Adrenal gland (tissue), 12 donors: ENCODE data around the gene LAD1. TPM values are rescaled to one million over a fixed set of nuclear protein-coding genes. Genes with fewer than 3 reads are reported as not detected.

ENCODE experiments used
- DNase-seq, 7 donors: peaks; one replicate each; pipeline ENCODE4 v3.0.0-alpha.2; 2019 to 2020
- H3K27ac ChIP-seq, 5 donors: fragments of 200-600 bp; sonication (generic) in 4 of 5; 1 replicate in 3 of 5; 2 replicates in 2 of 5; pipeline versions ENCODE4 v1.5.1 to v1.8.0; 2016 to 2020; ENCODE audit warnings: mild to moderate bottlenecking in 1 of 5
- H3K27me3 ChIP-seq: fragments of 200-600 bp; 2 replicates; pipeline ENCODE4 v1.8.0; 2021
- H3K36me3 ChIP-seq, 2 donors: fragments of 200-600 bp; replicated peaks in 1 of 2; 1 replicate in 1 of 2; 2 replicates in 1 of 2; pipeline versions ENCODE4 v1.5.1 to v1.8.0; 2018 to 2022
- H3K4me1 ChIP-seq, 2 donors: fragments of 200-600 bp; replicated peaks in 1 of 2; 1 replicate in 1 of 2; 2 replicates in 1 of 2; pipeline versions ENCODE4 v1.5.1 to v1.8.0; 2018 to 2021
- H3K4me3 ChIP-seq, 4 donors: fragments of 200-600 bp; sonication (generic) in 3 of 4; one replicate each; pipeline ENCODE4 v1.5.1; 2016 to 2018
- H3K9me3 ChIP-seq, 3 donors: fragments of 200-600 bp; sonication (generic) in 1 of 3; replicated peaks in 1 of 3; 1 replicate in 2 of 3; 2 replicates in 1 of 3; pipeline versions ENCODE4 v1.5.1 to v1.8.0; 2016 to 2021
- POLR2A ChIP-seq, 2 donors: fragments of 450-650 bp; IDR thresholded peaks; one replicate each; pipeline ENCODE4 v1.6.1; 2017; ENCODE audit warnings: antibody characterized with exemption in 2 of 2, mild to moderate bottlenecking in 2 of 2, moderate library complexity in 1 of 2
- WGBS, 4 donors: extraction: QIAGEN DNeasy Blood & Tissue Kit in 2 of 4; methylation state at CpG; one replicate each; pipeline versions ENCODE4 v1.1.5 to v1.1.7; 2013 to 2017; 5-methylcytosine and 5-hydroxymethylcytosine counted together
- intact Hi-C, 2 donors: fragments of 100-400 bp; cut with DNase I; formaldehyde crosslinking; loops; one replicate each; pipeline versions ENCODE4 v1.14.1 to v1.15.0; 2022 to 2023
- polyA plus RNA-seq, 3 donors: library from polyadenylated mRNA; stranded (reverse); fragments of 200-250 nt in 2 of 3; fragments of 350-450 nt in 1 of 3; fragmentation: Illumina TruSeq in 1 of 3; extraction: RNeasy Lipid Tissue Mini Kit (QIAGEN cat#74804) in 1 of 3; gene quantifications; one replicate each; pipeline ENCODE4 v1.2.3, GENCODE V29; 2013 to 2014
- total RNA-seq, 9 donors: library from RNA; depleted of rRNA in 4 of 9; stranded (reverse); fragments of >200 nt in 4 of 9; fragments of 120-200 nt in 1 of 9; fragmentation: NEBNext Ultra II Directional in 1 of 9; extraction: Animal tissue kit (Norgen Biotek cat#: 25700) in 1 of 9; gene quantifications; one replicate each; pipeline versions ENCODE4 v1.1.0 to v1.2.4, GENCODE V29; 2013 to 2023
- TF ChIP-seq, protein P1 (sequence below), 6 experiments: fragments of 450-650 bp in 4 of 6; fragments of 200-600 bp in 2 of 6; sonication (generic) in 1 of 6; IDR thresholded peaks; 1 replicate in 5 of 6; 2 replicates in 1 of 6; pipeline versions ENCODE4 v1.5.1 to v1.8.0; 2016 to 2021; ENCODE audit warnings: antibody characterized with exemption in 6 of 6, mild to moderate bottlenecking in 2 of 6, moderate library complexity in 1 of 6
- donor health status: healthy with polysubstance abuse.
- donor health status: Bipolar disorder and iron deficiency.
- donor health status: DM: yes; HTN: yes; CAD: no.
- donor health status: DM: no; HTN: no; CAD: no.
- donor health status: DM: no; HTN: no; CAD: no.
- donor health status: DM: yes; HTN: yes; CAD: no.

LAD1 gene
- total and polyA plus RNA-seq, 12 donors: 0.08 to 0.61 (median 0.17) TPM; not detected in 7

DNA sequence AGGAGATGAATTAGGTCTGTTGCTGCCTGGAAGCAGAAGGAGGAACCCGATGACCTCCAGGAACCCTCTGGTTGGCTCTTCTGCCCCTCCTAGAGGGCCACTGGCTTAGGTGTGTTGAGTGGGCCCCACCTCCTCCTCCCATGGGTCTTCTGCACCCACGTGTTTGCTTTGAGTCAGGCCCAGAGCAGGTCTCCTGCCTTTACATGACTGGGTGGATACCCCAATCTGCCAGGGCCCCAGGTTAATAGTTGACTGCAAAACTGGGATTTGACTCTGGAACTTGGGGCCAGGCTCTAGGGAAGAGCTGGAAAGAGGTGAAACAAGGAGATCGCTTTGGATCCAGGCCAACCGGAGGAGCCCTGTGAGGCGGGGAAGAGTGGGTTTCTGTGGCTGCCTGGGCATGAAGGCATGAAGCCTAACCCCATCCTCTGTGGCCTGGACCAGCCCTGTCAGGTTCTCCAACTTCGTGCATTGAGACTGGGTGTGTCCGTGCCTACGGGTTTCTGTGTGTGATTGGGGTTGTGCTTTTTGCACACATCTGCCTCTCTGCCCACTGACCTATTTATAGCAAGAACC, 7.8 kb upstream of the LAD1 start:
- no peaks in the 10 kb centered on the region for H3K4me1 ChIP-seq
- WGBS, 4 donors: 80 to 91% (median 87%) methylated on average over 8 of the region's 8 CpGs
- intact Hi-C loops: loop anchor here in 1 of 2 donors (5.0 kb wide), 1 partner anchor 155 kb away; no protein-coding TSS in a partner anchor
- no peak for DNase-seq
- H3K27ac ChIP-seq: no peak overlapping the region
- H3K36me3 ChIP-seq: no peaks in the 10 kb centered on the region
- TF ChIP-seq, protein P1, sequence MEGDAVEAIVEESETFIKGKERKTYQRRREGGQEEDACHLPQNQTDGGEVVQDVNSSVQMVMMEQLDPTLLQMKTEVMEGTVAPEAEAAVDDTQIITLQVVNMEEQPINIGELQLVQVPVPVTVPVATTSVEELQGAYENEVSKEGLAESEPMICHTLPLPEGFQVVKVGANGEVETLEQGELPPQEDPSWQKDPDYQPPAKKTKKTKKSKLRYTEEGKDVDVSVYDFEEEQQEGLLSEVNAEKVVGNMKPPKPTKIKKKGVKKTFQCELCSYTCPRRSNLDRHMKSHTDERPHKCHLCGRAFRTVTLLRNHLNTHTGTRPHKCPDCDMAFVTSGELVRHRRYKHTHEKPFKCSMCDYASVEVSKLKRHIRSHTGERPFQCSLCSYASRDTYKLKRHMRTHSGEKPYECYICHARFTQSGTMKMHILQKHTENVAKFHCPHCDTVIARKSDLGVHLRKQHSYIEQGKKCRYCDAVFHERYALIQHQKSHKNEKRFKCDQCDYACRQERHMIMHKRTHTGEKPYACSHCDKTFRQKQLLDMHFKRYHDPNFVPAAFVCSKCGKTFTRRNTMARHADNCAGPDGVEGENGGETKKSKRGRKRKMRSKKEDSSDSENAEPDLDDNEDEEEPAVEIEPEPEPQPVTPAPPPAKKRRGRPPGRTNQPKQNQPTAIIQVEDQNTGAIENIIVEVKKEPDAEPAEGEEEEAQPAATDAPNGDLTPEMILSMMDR (IDR thresholded peaks at IDR 0.05): no peak
- no peak for TF ChIP-seq POLR2A (IDR thresholded peaks at IDR 0.05)
- peaks cover 11% of the 10 kb centered on the region for H3K27me3 ChIP-seq
- H3K4me3 ChIP-seq: no peak overlapping the region
- no peaks in the 10 kb centered on the region for H3K9me3 ChIP-seq

DNA sequence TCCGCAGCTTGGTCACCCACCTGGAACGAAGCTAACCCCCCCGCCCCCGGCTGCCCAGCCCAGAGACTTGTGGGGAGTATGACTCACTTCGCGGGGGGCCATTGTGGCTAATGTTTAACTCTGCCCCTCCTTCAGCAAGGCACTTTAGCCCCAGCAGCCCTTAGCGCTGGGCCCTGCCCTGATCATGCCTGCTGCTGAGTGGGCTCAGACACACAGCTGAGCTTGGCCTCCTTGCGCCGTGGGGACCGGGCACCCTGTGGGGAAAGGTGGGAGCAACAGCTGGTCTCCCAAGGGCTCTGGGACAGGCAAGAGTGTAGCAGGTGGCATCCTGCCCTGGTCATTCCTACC, 6.3 kb upstream of the LAD1 start:
- no peak overlapping the region for H3K4me3 ChIP-seq
- H3K36me3 ChIP-seq: no peaks in the 10 kb centered on the region
- H3K27ac ChIP-seq: no peak overlapping the region
- H3K4me1 ChIP-seq: no peaks in the 10 kb centered on the region
- intact Hi-C loops: loop anchor here in 1 of 2 donors (5.0 kb wide), 1 partner anchor 153 kb away; no protein-coding TSS in a partner anchor
- H3K27me3 ChIP-seq: peaks cover 17% of the 10 kb centered on the region
- TF ChIP-seq POLR2A (IDR thresholded peaks at IDR 0.05): no peak
- TF ChIP-seq, protein P1 (IDR thresholded peaks at IDR 0.05): no peak
- no peak for DNase-seq
- H3K9me3 ChIP-seq: no peaks in the 10 kb centered on the region
- WGBS, 4 donors: 71 to 92% (median 86%) methylated on average over 4 to 10 of the region's 10 CpGs

DNA sequence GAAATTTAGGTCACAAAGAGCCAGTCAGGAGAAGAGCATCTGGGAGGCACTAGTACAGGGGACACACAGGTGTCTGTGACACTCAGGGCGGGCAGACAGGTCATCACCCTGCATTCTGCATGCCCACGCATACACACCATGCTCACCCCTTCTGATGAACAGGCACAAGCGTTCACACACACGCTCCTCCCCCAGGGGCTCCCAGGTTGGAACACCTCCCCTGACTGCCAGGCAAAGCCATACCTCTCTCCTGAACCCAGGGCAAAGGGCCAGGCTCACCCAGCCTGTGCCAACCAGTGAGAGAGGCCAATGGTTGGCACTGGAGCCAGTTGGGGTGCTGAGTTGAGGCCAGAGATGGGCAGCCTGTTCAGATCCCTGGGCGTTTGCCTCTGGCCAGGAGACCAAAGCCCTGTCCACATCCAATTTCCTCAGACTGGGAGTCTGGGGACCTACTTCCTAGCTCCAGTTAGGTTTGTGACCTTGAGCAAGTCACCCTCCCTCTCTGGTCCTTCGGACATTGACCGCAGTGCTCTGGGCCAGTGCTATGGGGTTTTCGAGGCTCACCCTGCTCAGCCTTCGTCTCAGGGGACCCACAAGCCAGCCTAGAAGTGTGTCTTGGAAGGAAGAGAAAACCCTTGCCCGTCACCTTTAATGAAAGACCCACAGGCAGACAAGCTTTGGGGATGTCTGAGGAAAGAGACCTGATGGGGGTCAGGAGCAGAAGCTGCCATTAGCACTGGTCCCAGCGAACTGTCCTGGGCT, 5.8 kb upstream of the LAD1 start:
- no peak overlapping the region for H3K4me3 ChIP-seq
- H3K36me3 ChIP-seq: no peaks in the 10 kb centered on the region
- no peaks in the 10 kb centered on the region for H3K9me3 ChIP-seq
- intact Hi-C loops: loop anchor here in 1 of 2 donors (5.0 kb wide), 1 partner anchor 153 kb away; no protein-coding TSS in a partner anchor
- no peaks in the 10 kb centered on the region for H3K4me1 ChIP-seq
- WGBS, 4 donors: 80 to 86% (median 82%) methylated on average over 9 to 11 of the region's 11 CpGs
- H3K27me3 ChIP-seq: peaks cover 23% of the 10 kb centered on the region
- H3K27ac ChIP-seq: no peak overlapping the region
- TF ChIP-seq POLR2A (IDR thresholded peaks at IDR 0.05): no peak
- TF ChIP-seq, protein P1 (IDR thresholded peaks at IDR 0.05): no peak
- DNase-seq: no peak

DNA sequence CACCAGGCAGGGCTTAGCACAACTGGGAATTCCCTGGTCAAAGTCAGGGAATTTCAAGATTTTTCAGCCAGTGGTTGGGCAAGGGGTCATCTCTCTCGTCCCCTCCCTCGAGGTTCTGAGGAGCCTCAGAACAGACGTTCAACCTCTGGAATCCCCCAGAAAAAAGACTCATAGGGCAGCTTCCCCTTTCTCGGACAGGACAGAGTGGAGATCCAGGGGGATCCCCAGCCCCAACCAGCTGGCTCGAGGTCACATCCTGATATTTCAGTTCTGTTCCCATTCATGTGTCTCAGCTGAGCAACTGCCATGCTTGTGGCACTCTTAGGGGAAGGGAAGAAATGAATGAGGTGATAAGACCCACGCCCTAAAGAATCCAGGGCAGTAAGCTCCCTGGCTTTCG, 4.9 kb upstream of the LAD1 start:
- TF ChIP-seq, protein P1 (IDR thresholded peaks at IDR 0.05): no peak
- no peak overlapping the region for H3K27ac ChIP-seq
- no peaks in the 10 kb centered on the region for H3K36me3 ChIP-seq
- intact Hi-C loops: no loop called here
- H3K9me3 ChIP-seq: no peaks in the 10 kb centered on the region
- peaks cover 31% of the 10 kb centered on the region for H3K27me3 ChIP-seq
- H3K4me3 ChIP-seq: no peak overlapping the region
- 49 to 76% (median 58%) methylated on average over 3 to 7 of the region's 7 CpGs for WGBS, 4 donors
- no peak for DNase-seq
- peaks cover 0 to 7% of the 10 kb centered on the region in 2 donors for H3K4me1 ChIP-seq
